Right lobe of liver (tissue), 6 donors: ENCODE results near the gene SRP9. TPM values are rescaled to one million over a fixed set of nuclear protein-coding genes. Genes with fewer than 3 reads are reported as not detected.
"Not testable (repeated sequence)": the region's sequence is repeated elsewhere in the genome, so short reads cannot be mapped to it uniquely, and the experiment has no call there.

Experiments used
- ATAC-seq, 4 donors: fragments of 200-7000 bp; cut with Tn5 transposase; one replicate each; pipeline ENCODE4 v1.9.1; 2020; ENCODE audit warnings: mild to moderate bottlenecking in 4 of 4, moderate library complexity in 4 of 4
- DNase-seq, 3 donors: peaks; one replicate each; pipeline ENCODE4 v3.0.0-alpha.2; 2020
- H3K27ac ChIP-seq, 3 donors: fragments of 200-600 bp; one replicate each; pipeline ENCODE4 v1.8.0; 2022
- H3K27me3 ChIP-seq, 2 donors: fragments of 200-600 bp; one replicate each; pipeline ENCODE4 v1.8.0; 2022
- H3K36me3 ChIP-seq, 4 donors: fragments of 200-600 bp; sonication (generic) in 1 of 4; one replicate each; pipeline versions ENCODE4 v1.5.1 to v1.8.0; 2017 to 2022; ENCODE audit warnings: control low read depth in 1 of 4
- H3K4me1 ChIP-seq, 4 donors: fragments of 200-600 bp; sonication (generic) in 1 of 4; one replicate each; pipeline versions ENCODE4 v1.5.1 to v1.8.0; 2017 to 2022; ENCODE audit warnings: control low read depth in 1 of 4
- H3K4me3 ChIP-seq, 3 donors: fragments of 200-600 bp; one replicate each; pipeline ENCODE4 v1.8.0; 2022
- H3K9me3 ChIP-seq, 4 donors: fragments of 200-600 bp; sonication (generic) in 1 of 4; one replicate each; pipeline versions ENCODE4 v1.5.1 to v1.8.0; 2017 to 2022; ENCODE audit warnings: control low read depth in 1 of 4
- POLR2A ChIP-seq: fragments of 450-650 bp; IDR thresholded peaks from one replicate; pipeline ENCODE4 v1.6.1; 2017; ENCODE audit warnings: antibody characterized with exemption, mild to moderate bottlenecking
- WGBS: methylation state at CpG from one replicate; pipeline ENCODE4 v1.1.6; 2018; ENCODE audit warnings: low coverage, low lambda C conversion rate; ENCODE audit not compliant: insufficient coverage; ENCODE audit errors: missing lambda C conversion rate; 5-methylcytosine and 5-hydroxymethylcytosine counted together
- intact Hi-C, 2 donors: fragments of 100-400 bp; cut with DNase I; formaldehyde crosslinking; loops; one replicate each; pipeline versions ENCODE4 v1.11.2 to v1.14.1; 2022
- total RNA-seq, 6 experiments: library from RNA; depleted of rRNA in 2 of 6; stranded (reverse); fragments of >200 nt in 2 of 6; fragmentation: NEBNext Ultra II Directional in 3 of 6; extraction: Animal tissue kit (Norgen Biotek cat#: 25700) in 3 of 6; gene quantifications; one replicate each; pipeline versions ENCODE4 v1.1.0 to v1.2.4, GENCODE V29; 2016 to 2023
- TF ChIP-seq, protein P1 (sequence below), 4 donors: fragments of 200-600 bp in 3 of 4; fragments of 450-650 bp in 1 of 4; IDR thresholded peaks; one replicate each; pipeline versions ENCODE4 v1.5.1 to v1.8.0; 2016 to 2022; ENCODE audit warnings: antibody characterized with exemption in 4 of 4, mild to moderate bottlenecking in 2 of 4
- donor health status: DM: no; HTN: yes; CAD: no.
- donor health status: DM: no; HTN: no; CAD: no.
- donor health status: DM: no; HTN: no; CAD: no.
- donor health status: DM: no; HTN: yes; CAD: no.
- donor health status: DM: no; HTN: yes; CAD: no.

SRP9 gene
- total RNA-seq, 6 experiments from 2014 or later: 132 to 150 (median 141) TPM

DNA sequence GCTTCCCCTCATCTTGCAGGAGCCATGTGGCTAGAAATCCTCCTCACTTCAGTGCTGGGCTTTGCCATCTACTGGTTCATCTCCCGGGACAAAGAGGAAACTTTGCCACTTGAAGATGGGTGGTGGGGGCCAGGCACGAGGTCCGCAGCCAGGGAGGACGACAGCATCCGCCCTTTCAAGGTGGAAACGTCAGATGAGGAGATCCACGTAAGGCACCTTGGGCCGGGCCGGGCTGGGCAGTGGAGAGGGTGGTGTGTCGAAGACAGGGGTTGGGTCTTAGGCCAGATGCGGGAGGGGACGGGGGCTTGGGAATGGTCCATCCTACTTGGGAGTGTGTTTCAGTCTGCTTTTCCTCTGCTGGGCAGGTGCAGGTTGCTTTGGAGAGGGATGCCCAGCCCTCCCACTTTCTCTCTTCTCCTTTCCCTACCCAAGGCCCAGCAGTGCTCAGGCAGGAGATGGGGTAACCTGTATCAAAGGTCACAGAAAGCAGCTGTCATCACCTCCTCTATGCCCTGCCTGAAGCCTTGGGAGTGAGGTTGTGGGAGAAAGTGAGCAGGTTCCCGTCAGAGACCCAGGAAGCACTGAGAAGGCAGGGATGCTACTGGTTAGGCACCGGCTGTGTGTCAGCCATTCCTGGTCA is 51.2 kb downstream of the SRP9 start:
- peaks cover 0 to 69% (median 14%) of the 10 kb centered on the region in 4 donors for H3K4me1 ChIP-seq
- DNase-seq (peak in 1 of 3 donors; percentile 51), ATAC-seq (peak; percentile 7 to 24 (median 14))
- H3K9me3 ChIP-seq: no peaks in the 10 kb centered on the region
- WGBS: 44% methylated on average over 6 of the region's 14 CpGs
- TF ChIP-seq POLR2A: no peak
- TF ChIP-seq, protein P1, sequence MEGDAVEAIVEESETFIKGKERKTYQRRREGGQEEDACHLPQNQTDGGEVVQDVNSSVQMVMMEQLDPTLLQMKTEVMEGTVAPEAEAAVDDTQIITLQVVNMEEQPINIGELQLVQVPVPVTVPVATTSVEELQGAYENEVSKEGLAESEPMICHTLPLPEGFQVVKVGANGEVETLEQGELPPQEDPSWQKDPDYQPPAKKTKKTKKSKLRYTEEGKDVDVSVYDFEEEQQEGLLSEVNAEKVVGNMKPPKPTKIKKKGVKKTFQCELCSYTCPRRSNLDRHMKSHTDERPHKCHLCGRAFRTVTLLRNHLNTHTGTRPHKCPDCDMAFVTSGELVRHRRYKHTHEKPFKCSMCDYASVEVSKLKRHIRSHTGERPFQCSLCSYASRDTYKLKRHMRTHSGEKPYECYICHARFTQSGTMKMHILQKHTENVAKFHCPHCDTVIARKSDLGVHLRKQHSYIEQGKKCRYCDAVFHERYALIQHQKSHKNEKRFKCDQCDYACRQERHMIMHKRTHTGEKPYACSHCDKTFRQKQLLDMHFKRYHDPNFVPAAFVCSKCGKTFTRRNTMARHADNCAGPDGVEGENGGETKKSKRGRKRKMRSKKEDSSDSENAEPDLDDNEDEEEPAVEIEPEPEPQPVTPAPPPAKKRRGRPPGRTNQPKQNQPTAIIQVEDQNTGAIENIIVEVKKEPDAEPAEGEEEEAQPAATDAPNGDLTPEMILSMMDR (IDR thresholded peaks at IDR 0.05): no peak
- no peaks in the 10 kb centered on the region for H3K27me3 ChIP-seq
- intact Hi-C loops: no loop called here
- H3K27ac ChIP-seq: peak overlapping the region in 1 of 3 donors; percentile 96
- peak overlapping the region in 1 of 3 donors; percentile 93 for H3K4me3 ChIP-seq
- H3K36me3 ChIP-seq: peaks cover 0 to 71% (median 26%) of the 10 kb centered on the region in 4 donors

DNA sequence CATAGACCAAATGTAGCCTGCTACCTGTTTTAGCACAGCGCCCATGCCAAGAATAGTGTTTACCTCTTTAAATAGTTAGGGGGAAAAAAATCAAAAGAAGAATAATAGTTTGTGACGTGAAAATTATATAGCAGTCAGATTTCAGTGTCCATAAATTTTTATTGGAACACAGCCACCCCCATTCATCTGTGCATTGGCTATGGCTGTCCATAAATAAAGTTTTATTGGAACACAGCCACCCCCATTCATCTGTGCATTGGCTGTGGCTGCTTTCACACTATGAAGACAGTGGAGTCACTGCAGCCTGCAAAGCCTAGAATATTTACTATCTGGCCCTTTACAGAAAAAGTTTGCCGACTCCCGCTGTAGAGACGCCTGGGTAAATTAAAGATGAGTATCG is 53.2 kb downstream of the SRP9 start:
- no peak overlapping the region for H3K27ac ChIP-seq
- peaks cover 0 to 84% (median 30%) of the 10 kb centered on the region in 4 donors for H3K36me3 ChIP-seq
- no peak for ATAC-seq
- H3K27me3 ChIP-seq: no peaks in the 10 kb centered on the region
- intact Hi-C loops: no loop called here
- peaks cover 0 to 70% (median 9%) of the 10 kb centered on the region in 4 donors for H3K4me1 ChIP-seq
- H3K4me3 ChIP-seq: no peak overlapping the region
- TF ChIP-seq, protein P1 (IDR thresholded peaks at IDR 0.05): no peak
- no peak for TF ChIP-seq POLR2A
- DNase-seq: no peak
- 87% methylated on average over 4 of the region's 6 CpGs for WGBS
- no peaks in the 10 kb centered on the region for H3K9me3 ChIP-seq

DNA sequence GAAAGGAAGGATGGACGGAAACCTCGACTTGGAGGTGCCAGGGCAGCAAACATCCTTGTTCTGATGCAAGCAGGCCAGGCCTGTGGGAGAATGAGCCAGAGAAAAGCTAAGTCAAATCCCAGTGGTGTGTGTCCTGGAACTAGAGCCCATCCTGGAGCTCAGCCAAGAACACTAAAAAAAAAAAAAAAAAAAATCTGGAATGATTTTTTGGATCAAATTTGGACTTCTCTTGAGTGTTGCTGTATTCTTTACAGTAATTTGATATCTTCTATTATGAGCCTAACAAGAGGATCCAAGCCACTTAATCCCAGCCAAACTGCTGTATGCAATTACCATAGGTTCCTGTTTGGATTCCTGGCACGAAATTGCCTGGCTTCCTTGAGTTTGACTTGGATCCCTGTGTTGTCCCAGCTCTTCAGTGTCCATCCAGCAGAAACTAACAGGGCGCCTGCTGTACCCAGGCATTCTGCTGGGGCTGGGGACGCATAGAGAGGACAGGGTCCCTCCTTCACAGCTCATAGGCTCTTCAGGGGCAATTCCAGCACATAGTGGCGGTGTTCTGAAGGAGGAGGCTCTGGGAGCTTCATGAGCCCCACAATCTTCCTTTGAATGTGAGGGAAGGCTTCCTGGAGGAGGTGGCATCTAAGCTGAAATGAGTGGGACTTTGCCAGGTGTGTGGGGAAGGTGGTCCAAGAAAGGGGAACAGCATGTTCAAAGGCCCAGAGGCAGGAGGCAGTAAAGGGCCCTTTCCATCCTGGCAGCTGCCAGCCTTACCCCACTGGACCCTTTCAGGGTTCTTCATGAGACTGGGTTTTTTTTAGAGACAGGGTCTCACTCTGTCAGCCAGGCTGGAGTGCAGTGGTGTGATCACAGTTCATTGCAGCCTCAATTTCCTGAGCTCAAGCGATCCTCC is 57.0 kb downstream of the SRP9 start:
- Histone ChIP-seq H3K9me3 (no peaks in the 10 kb centered on the region), H3K27ac (peak overlapping the region in 1 of 3 donors; percentile 6), H3K27me3 (no peaks in the 10 kb centered on the region), H3K4me3 (no peak overlapping the region), H3K36me3 (peaks cover 3 to 99% (median 52%) of the 10 kb centered on the region in 4 donors), H3K4me1 (peaks cover 0 to 70% (median 6%) of the 10 kb centered on the region in 4 donors)
- intact Hi-C loops: no loop called here
- no peak for TF ChIP-seq POLR2A
- TF ChIP-seq, protein P1 (IDR thresholded peaks at IDR 0.05): no peak
- 40% methylated on average over 5 of the region's 7 CpGs for WGBS
- DNase-seq (peak in 1 of 3 donors; percentile 30), ATAC-seq (peak; percentile 57 to 84 (median 74))

DNA sequence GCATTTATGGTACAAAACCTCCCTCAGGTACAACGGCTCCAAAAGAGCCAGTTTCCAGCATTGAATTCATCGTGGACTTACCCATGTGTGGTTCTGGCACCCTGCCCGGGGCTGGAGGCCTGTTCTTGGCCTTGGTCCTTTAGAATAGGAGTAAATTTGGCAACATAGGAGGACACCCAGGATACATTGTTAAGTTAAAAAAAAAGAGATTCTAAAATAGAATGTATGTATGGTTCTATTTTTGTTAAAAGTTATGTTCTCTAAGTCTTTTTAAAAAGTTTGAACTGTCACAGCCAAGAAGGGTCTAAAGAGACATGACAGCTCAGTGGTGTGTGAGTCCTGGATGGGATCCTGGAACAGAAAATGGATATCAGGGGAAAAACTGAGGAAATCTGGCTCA is 58.2 kb downstream of the SRP9 start:
- no peaks in the 10 kb centered on the region for H3K27me3 ChIP-seq
- peaks cover 0 to 59% (median 6%) of the 10 kb centered on the region in 4 donors for H3K4me1 ChIP-seq
- DNase-seq (peak in 1 of 3 donors; percentile 64), ATAC-seq (peak; percentile 8 to 64 (median 35))
- TF ChIP-seq, protein P1 (IDR thresholded peaks at IDR 0.05): no peak
- no peak for TF ChIP-seq POLR2A
- peak overlapping the region in 1 of 3 donors; percentile 2 for H3K27ac ChIP-seq
- H3K9me3 ChIP-seq: no peaks in the 10 kb centered on the region
- intact Hi-C loops: no loop called here
- H3K36me3 ChIP-seq: peaks cover 3 to 99% (median 54%) of the 10 kb centered on the region in 4 donors
- no peak overlapping the region for H3K4me3 ChIP-seq
- 13% methylated on average over 3 of the region's 3 CpGs for WGBS

GRCh38 chr1:225836296-225836695 is 58.7 kb downstream of the SRP9 start:
- not testable (repeated sequence) for ATAC-seq

More at GRCh38 chr1:225836296-225836695, 58.7 kb downstream of the SRP9 start:
- Histone ChIP-seq H3K4me1 (peaks cover 0 to 54% (median 6%) of the 10 kb centered on the region in 4 donors), H3K27ac (peak overlapping the region in 1 of 3 donors; percentile 2), H3K36me3 (peaks cover 3 to 99% (median 53%) of the 10 kb centered on the region in 4 donors)
- DNase-seq, H3K4me3 ChIP-seq, intact Hi-C loops, H3K27me3 ChIP-seq, H3K9me3 ChIP-seq: not testable (repeated sequence)
- WGBS: 86% methylated on average over 3 of the region's 4 CpGs
